ENCODE measurements around the gene EHD4. TPM values are rescaled to one million over a fixed set of nuclear protein-coding genes. Genes with fewer than 3 reads are reported as not detected.

Gene EHD4
- total RNA-seq, 4 donors from 2014 or later, result 30.5 to 88.6 (median 37.8) TPM

- TF ChIP-seq CTCF (IDR thresholded peaks at IDR 0.05), result no peak
- no peak for DNase-seq (ENCODE audit: low spot score)
- no peak for ATAC-seq (ENCODE audit: low FRiP score)
Observed at GRCh38 chr15:41871175-41871905, 101.0 kb downstream of the EHD4 start.

- ATAC-seq (ENCODE audit: low FRiP score) (no peak), DNase-seq (ENCODE audit: low spot score) (no peak)
- no peak for TF ChIP-seq CTCF (IDR thresholded peaks at IDR 0.05)
Observed at GRCh38 chr15:41870689-41871081, 101.7 kb downstream of the EHD4 start.

GRCh38 chr15:41869770-41870688, 102.3 kb downstream of the EHD4 start:
- no peak for DNase-seq (ENCODE audit: low spot score)
- ATAC-seq (ENCODE audit: low FRiP score), result no peak
- TF ChIP-seq CTCF (IDR thresholded peaks at IDR 0.05), result no peak

- ATAC-seq (ENCODE audit: low FRiP score), result no peak
- TF ChIP-seq CTCF (IDR thresholded peaks at IDR 0.05), result no peak
Observed at GRCh38 chr15:41868321-41868720, 104.0 kb downstream of the EHD4 start.

GRCh38 chr15:41866872-41867579, 105.3 kb downstream of the EHD4 start:
- no peak for TF ChIP-seq CTCF (IDR thresholded peaks at IDR 0.05)
- ATAC-seq (ENCODE audit: low FRiP score) (no peak), DNase-seq (ENCODE audit: low spot score) (no peak)

More at GRCh38 chr15:41868321-41868720, 104.0 kb downstream of the EHD4 start:
- no peak for DNase-seq (ENCODE audit: low spot score)

- DNase-seq (ENCODE audit: low spot score) (no peak), ATAC-seq (ENCODE audit: low FRiP score) (no peak)
- TF ChIP-seq CTCF (IDR thresholded peaks at IDR 0.05), result no peak
Observed at GRCh38 chr15:41866263-41866703, 106.1 kb downstream of the EHD4 start.
